Vagina (tissue), 2 donors: ENCODE measurements around the gene NPAS3.

Experiments
- CTCF ChIP-seq, 3 experiments: fragments of 450-650 bp in 2 of 3; fragments of 200-600 bp in 1 of 3; sonication (generic) in 1 of 3; IDR thresholded peaks; one replicate each; pipeline ENCODE4 v1.5.1; 2017 to 2019; ENCODE audit warnings: antibody characterized with exemption in 3 of 3, mild to moderate bottlenecking in 2 of 3, moderate library complexity in 2 of 3
- POLR2A ChIP-seq, 2 donors: fragments of 450-650 bp; IDR thresholded peaks; one replicate each; pipeline ENCODE4 v1.6.1; 2017; ENCODE audit warnings: antibody characterized with exemption in 2 of 2, mild to moderate bottlenecking in 2 of 2, moderate library complexity in 2 of 2

GRCh38 chr14:33811721-33812120 lies 873.0 kb downstream of the NPAS3 start:
- no peak for TF ChIP-seq CTCF (IDR thresholded peaks at IDR 0.05)
- no peak for TF ChIP-seq POLR2A (IDR thresholded peaks at IDR 0.05)
